Left lung (tissue), 10 donors: Measurements from ENCODE around the gene ITGA11. TPM values are rescaled to one million over a fixed set of nuclear protein-coding genes. Genes with fewer than 3 reads are reported as not detected.

ENCODE experiments used
- ATAC-seq: fragments of 200-7000 bp; cut with Tn5 transposase; one replicate; pipeline ENCODE4 v1.9.1; 2020; ENCODE audit warnings: moderate library complexity
- DNase-seq, 4 donors: peaks; one replicate each; pipeline ENCODE4 v3.0.0-alpha.2; 2013 to 2020
- H3K27ac ChIP-seq, 2 donors: fragments of 200-600 bp; sonication (generic) in 1 of 2; one replicate each; pipeline versions ENCODE4 v1.5.0 to v1.8.0; 2020 to 2021
- H3K27me3 ChIP-seq, 2 donors: fragments of 200-600 bp; sonication (generic) in 1 of 2; one replicate each; pipeline versions ENCODE4 v1.5.0 to v1.8.0; 2020 to 2021
- H3K36me3 ChIP-seq, 2 donors: fragments of 200-600 bp; sonication (generic) in 1 of 2; one replicate each; pipeline versions ENCODE4 v1.5.0 to v1.8.0; 2020 to 2021
- H3K4me1 ChIP-seq, 2 donors: fragments of 200-600 bp; one replicate each; pipeline ENCODE4 v1.8.0; 2021
- H3K4me3 ChIP-seq, 2 donors: fragments of 200-600 bp; sonication (generic) in 1 of 2; one replicate each; pipeline versions ENCODE4 v1.5.0 to v1.8.0; 2020 to 2021; ENCODE audit warnings: mild to moderate bottlenecking in 1 of 2
- H3K9me3 ChIP-seq, 2 donors: fragments of 200-600 bp; sonication (generic) in 1 of 2; one replicate each; pipeline versions ENCODE4 v1.5.0 to v1.8.0; 2020 to 2021
- intact Hi-C, 2 donors: fragments of 100-400 bp; cut with DNase I; formaldehyde crosslinking; loops; one replicate each; pipeline versions ENCODE4 v1.11.2 to v1.14.2; 2022
- polyA plus RNA-seq, 6 donors: library from polyadenylated mRNA; unstranded; fragments of 120-200 nt; gene quantifications; one replicate each; pipeline ENCODE4 v1.2.1, GENCODE V29; 2013; ENCODE audit not compliant: insufficient read length in 6 of 6
- total RNA-seq, 2 donors: library from RNA; stranded (reverse); fragmentation: NEBNext Ultra II Directional; extraction: Animal tissue kit (Norgen Biotek cat#: 25700); gene quantifications; one replicate each; pipeline ENCODE4 v1.2.1, GENCODE V29; 2021
- TF ChIP-seq, protein P1 (sequence below), 2 donors: fragments of 200-600 bp; sonication (generic) in 1 of 2; IDR thresholded peaks; one replicate each; pipeline versions ENCODE4 v1.5.0 to v1.8.0; 2021; ENCODE audit warnings: antibody characterized with exemption in 2 of 2
- donor health status: DM: no; HTN: yes; CAD: no.
- donor health status: DM: no; HTN: no; CAD: no.

ITGA11 gene
- total and polyA plus RNA-seq, 8 donors = 1.1 to 7.3 (median 1.8) TPM

DNA sequence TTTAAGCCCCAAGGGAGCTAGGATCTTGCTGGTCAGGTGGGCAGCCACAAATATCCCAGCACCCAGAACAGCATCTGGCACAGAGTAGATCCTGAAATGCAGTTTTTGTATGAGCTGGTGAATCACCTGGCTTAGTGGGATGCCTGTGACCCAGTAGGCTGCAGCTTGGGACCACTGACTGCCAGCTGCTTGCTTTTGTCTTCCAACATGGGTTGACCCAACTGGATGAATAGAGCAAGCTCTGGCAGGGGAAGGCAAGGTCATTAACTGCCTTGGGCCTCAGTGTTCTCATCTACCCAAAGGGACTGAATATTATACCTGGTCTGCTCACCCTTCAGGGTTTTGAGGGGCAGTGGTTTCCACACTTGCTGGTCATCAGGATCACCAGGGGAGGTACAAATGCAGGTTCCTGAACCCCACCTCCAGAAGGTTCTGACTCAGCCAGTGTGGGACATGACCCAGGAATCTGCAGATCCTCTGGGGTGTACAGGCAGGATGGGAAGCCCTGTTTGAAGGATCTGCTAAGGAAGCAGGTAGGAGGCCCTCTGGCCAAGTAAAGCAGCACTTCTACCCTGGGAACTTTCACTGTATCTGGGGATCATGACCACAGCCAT is 55.4 kb downstream of the ITGA11 start:
- TF ChIP-seq, protein P1, sequence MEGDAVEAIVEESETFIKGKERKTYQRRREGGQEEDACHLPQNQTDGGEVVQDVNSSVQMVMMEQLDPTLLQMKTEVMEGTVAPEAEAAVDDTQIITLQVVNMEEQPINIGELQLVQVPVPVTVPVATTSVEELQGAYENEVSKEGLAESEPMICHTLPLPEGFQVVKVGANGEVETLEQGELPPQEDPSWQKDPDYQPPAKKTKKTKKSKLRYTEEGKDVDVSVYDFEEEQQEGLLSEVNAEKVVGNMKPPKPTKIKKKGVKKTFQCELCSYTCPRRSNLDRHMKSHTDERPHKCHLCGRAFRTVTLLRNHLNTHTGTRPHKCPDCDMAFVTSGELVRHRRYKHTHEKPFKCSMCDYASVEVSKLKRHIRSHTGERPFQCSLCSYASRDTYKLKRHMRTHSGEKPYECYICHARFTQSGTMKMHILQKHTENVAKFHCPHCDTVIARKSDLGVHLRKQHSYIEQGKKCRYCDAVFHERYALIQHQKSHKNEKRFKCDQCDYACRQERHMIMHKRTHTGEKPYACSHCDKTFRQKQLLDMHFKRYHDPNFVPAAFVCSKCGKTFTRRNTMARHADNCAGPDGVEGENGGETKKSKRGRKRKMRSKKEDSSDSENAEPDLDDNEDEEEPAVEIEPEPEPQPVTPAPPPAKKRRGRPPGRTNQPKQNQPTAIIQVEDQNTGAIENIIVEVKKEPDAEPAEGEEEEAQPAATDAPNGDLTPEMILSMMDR (IDR thresholded peaks at IDR 0.05) = no peak
- no peaks in the 10 kb centered on the region for H3K27me3 ChIP-seq
- intact Hi-C loops = no loop called here
- H3K4me1 ChIP-seq = no peaks in the 10 kb centered on the region
- ATAC-seq (no peak), DNase-seq (no peak)
- H3K27ac ChIP-seq = no peak overlapping the region
- H3K36me3 ChIP-seq = no peaks in the 10 kb centered on the region
- H3K4me3 ChIP-seq = no peak overlapping the region
- no peaks in the 10 kb centered on the region for H3K9me3 ChIP-seq

DNA sequence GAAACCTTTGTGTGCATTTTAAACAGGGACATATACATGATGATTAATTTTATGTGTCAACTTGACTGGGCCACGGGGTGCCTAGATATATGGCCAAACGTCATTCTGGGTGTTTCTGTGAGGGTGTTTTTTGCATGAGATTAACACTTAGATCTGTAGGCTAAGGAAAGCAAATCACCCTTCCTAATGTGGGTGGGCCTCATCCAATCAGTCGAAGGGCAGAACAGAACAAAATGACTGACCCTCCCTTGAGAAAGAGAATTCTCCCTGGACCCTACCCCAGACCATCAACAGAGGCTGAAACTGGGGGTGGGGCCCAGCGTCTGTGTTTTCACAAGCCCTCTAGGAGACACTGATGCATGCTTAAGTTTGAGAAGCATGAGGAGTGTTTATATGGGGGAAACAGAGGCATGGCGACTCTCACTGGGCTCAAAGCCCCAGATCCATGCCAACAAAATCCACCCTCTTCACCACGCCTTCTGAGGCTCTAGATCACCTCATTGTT is 56.2 kb downstream of the ITGA11 start:
- peak in 1 of 4 donors; percentile 5 for DNase-seq
- no peaks in the 10 kb centered on the region for H3K4me1 ChIP-seq
- TF ChIP-seq, protein P1 (IDR thresholded peaks at IDR 0.05) = no peak
- H3K9me3 ChIP-seq = no peaks in the 10 kb centered on the region
- H3K27me3 ChIP-seq = no peaks in the 10 kb centered on the region
- intact Hi-C loops = no loop called here
- ATAC-seq = no peak
- no peak overlapping the region for H3K27ac ChIP-seq
- no peak overlapping the region for H3K4me3 ChIP-seq
- no peaks in the 10 kb centered on the region for H3K36me3 ChIP-seq

DNA sequence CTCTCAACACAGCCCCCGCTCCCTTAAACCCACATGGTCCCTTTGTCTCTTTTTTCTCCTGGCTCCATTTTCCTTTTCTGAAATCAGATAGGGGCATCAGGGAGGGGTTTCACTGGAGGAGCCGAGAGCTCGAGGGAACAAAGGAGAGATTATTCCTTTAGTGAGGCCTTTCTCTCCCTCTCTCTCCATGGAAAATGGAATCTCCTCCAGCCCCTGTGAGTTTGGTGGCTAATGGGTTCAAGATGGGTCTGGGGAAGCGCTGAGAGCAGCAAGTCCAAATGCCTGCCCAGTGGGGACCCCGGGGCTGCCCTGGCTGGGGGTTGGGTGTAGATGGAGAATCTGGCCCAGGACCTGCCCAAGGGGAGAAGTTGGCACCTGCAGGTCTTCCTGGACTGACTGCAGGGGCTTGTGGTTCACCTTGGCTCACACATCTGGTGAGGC is 56.8 kb downstream of the ITGA11 start:
- H3K4me3 ChIP-seq = no peak overlapping the region
- no peak overlapping the region for H3K27ac ChIP-seq
- ATAC-seq = no peak
- no peaks in the 10 kb centered on the region for H3K4me1 ChIP-seq
- H3K36me3 ChIP-seq = no peaks in the 10 kb centered on the region
- no peaks in the 10 kb centered on the region for H3K9me3 ChIP-seq
- no peaks in the 10 kb centered on the region for H3K27me3 ChIP-seq
- intact Hi-C loops = no loop called here
- DNase-seq = peak in 1 of 4 donors; percentile 17
- TF ChIP-seq, protein P1 (IDR thresholded peaks at IDR 0.05) = no peak

DNA sequence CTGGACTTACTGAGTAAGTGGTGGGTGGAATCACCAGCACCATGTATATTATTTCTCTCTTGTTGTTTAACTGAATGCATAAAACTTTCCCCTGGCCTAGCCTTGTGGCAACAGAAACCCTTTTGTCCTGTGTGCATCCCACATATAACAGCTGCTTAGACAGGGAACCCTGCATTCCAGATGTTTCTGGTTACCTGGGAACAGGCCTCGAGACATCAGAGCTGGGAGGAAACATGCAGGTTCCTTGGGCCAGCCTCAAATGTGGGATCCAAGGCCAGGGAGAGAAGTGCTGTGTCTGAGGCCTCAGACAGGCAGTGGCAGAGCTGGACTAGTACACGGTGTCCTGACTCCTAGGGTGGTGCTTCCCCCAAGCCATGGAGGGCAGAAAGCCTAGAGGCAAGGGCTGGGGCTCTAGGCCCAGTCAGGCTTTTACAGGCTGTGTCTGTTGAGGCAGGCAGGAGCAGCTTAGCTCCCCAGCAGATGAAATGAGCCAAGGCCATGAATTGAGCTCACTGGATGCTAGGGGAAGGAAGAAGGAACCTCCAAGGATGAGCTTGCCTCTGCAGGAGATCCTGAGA is 57.7 kb downstream of the ITGA11 start:
- Histone ChIP-seq H3K4me3 (no peak overlapping the region), H3K27me3 (no peaks in the 10 kb centered on the region), H3K9me3 (no peaks in the 10 kb centered on the region), H3K4me1 (no peaks in the 10 kb centered on the region), H3K27ac (no peak overlapping the region), H3K36me3 (no peaks in the 10 kb centered on the region)
- intact Hi-C loops = no loop called here
- TF ChIP-seq, protein P1 (IDR thresholded peaks at IDR 0.05) = no peak
- no peak for ATAC-seq
- peak in 1 of 4 donors; percentile 18 for DNase-seq

DNA sequence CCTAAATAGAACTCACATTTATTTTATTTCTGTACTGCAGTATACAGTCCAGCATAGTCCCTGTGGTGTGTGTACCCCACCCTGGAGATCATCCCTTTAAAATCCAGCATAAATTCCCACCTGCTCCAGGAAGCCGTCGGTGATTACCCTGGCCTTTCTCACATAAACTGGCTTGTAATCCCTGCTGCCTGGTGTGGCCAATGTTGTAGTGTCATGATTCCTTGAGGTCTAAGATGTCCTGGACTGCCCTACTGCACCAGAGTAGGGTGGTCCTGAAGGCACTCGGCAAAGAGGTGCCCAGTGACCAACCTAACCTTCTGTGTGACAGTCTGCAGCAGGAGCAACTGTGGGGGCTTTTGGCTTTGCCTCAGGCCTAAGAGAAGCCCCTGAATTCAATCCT is 58.9 kb downstream of the ITGA11 start:
- Histone ChIP-seq H3K4me1 (peaks cover 0 to 4% of the 10 kb centered on the region in 2 donors), H3K9me3 (no peaks in the 10 kb centered on the region), H3K36me3 (no peaks in the 10 kb centered on the region), H3K27me3 (no peaks in the 10 kb centered on the region), H3K27ac (no peak overlapping the region), H3K4me3 (no peak overlapping the region)
- no peak for DNase-seq
- TF ChIP-seq, protein P1 (IDR thresholded peaks at IDR 0.05) = no peak
- intact Hi-C loops = no loop called here
- no peak for ATAC-seq
